Right lobe of liver (tissue), 4 donors: ENCODE results near the gene CRNN.

Source experiments
- CTCF ChIP-seq, 4 donors: fragments of 200-600 bp in 3 of 4; fragments of 450-650 bp in 1 of 4; IDR thresholded peaks; one replicate each; pipeline versions ENCODE4 v1.5.1 to v1.8.0; 2016 to 2022; ENCODE audit warnings: antibody characterized with exemption in 4 of 4, mild to moderate bottlenecking in 2 of 4
- POLR2A ChIP-seq: fragments of 450-650 bp; IDR thresholded peaks from one replicate; pipeline ENCODE4 v1.6.1; 2017; ENCODE audit warnings: antibody characterized with exemption, mild to moderate bottlenecking
- donor health status: DM: no; HTN: no; CAD: no.
- donor health status: DM: no; HTN: no; CAD: no.
- donor health status: DM: no; HTN: yes; CAD: no.

- TF ChIP-seq CTCF (IDR thresholded peaks at IDR 0.05) (no peak), POLR2A (no peak)
Measured at GRCh38 chr1:152442301-152442700, 28.2 kb upstream of the CRNN start.
